Kasumi-1 (cell line): ENCODE measurements around the gene TMPRSS9.

Source experiments
- DNase-seq, 2 experiments: peaks; one replicate each; lab custom pipeline; 2025; lab: John Stamatoyannopoulos, UW

Gene TMPRSS9

GRCh38 chr19:2359992-2360685, at the start of gene TMPRSS9:
Gene TMPRSS9, plus strand, starts transcription at chr19:2360265. Its CDS starts 29,521 bp downstream, at chr19:2389786.
- DNase-seq, result no peak

DNA sequence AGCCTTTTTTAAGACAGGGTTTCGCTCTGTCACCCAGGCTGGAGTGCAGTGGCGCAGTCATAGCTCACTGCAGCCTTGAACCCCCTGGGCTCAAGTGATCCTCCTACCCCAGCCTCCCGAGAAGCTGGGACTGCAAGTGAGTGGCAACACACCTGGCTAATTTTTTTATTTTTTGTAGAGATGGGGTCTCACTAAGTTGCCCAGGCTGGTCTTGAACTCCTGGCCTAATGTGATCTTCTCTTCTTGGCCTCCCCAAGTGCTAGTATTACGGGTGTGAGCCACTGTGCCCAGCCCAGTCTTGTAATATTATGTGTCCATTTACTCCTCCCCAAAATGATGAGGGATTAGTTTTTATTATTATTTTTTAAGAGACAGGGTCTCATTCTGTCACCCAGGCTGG, 49.0 kb upstream of the TMPRSS9 start:
- DNase-seq, result no peak

DNA sequence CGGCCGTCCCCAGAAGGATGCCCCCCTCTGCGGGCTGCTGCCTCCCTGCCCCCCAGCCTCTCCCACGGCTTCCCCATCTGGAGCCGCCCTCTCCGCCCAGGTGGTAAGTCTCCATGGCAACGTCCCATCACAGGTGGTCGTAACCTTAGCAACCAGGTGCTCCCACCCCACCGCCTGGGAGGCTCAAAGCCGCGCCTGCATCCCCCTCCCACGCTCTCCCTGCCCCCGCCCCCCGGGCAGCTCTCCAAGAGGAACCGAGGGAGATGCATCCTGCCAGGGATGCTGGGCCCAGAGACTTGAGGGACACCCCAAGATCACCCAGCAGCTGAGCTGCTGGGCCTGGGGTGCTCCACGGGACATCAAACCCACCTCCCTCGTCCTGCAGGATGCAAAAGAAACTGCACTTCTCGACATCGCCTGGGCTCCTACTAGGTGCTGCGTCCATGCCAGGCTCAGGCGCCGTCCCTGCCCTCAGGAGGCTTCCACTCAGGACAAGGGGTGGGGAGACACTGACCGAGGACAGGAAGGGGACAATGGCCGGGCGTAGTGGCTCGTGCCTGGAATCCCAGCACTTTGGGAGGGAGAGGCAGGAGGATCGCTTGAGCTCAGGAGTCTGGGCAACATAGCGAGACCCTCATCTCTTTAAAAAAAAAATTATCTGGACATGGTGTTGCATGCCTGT, 47.1 kb upstream of the TMPRSS9 start:
- no peak for DNase-seq

DNA sequence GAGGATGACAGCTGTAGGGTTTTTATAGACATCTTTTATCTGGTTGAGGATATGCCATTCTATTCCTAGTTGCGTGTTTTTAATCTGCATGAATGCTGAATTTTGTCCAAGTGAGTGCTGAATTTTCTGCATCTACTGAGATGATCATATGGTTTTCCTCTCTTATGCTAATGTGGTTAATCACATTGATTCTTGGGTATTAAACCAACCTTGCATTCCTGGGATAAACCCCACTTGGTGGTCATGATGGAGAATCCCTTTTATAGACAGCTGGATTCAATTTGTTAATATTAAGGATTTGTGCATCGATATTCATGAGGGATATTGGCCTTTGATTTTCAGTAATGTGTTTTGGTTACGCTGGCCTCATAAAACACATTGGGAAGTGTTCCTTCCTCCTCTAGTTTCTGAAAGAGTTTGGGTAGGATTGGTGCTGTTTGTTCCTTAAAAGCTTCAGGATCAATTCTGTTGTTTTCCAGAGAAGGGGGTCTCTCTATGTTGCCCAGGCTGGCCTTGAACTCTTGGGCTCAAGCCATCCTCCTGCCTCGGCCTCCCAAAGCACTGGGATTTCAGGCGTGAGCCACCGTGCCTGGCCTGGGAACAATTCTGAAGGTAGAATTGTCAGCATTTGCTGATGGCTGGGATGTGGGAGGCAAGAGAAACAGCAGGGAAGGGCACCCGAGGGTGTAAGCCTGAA, 44.8 kb upstream of the TMPRSS9 start:
- DNase-seq, result no peak

DNA sequence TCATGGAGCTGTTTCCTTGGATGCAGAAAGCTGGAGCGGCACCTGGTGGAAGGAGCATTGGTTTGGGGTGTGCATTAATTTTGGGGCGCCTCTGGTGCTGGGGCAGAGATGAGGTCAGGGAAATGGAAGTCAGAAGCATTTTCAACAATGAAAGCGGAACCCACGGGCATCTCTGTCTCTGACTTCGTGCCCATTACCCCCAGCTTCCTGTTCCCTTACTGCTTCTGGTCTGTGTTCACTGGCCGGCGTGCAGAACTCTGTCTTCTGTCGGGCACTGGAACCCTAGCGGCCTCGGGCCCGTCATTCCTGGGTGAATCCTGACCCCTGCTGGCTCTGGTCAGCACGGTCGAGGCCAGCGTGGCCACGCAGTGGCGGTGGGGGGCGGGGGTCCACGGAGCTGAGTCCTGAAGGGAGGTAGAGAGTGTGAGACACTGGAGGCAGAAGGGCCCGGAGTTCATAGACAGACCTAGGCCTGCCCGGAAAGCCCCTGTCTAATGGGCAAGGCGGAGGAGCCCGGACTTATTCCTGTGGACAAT, 44.2 kb upstream of the TMPRSS9 start:
- peak; percentile 67 to 76 for DNase-seq

DNA sequence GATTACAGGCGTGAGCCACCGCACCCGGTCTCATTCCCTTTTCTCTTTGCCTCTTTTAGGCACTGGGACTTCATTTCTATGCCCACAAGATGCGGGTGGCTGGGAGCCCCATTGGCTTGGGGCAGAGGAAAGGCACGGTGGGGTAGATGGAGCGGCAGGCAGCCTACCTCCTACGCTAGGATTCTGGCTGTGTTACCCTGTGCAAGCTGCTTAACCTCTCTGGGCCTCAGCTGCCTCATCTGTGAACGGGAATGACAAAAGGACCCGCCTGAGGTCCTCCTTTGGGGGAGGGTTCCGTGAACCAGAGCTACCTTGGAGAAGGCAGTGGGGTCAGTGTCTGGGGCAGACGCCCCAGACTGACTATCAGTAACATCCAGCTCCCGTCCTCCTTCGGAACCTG, 42.8 kb upstream of the TMPRSS9 start:
- DNase-seq, result no peak

GRCh38 chr19:2317756-2318155, 42.3 kb upstream of the TMPRSS9 start:
- no peak for DNase-seq

DNA sequence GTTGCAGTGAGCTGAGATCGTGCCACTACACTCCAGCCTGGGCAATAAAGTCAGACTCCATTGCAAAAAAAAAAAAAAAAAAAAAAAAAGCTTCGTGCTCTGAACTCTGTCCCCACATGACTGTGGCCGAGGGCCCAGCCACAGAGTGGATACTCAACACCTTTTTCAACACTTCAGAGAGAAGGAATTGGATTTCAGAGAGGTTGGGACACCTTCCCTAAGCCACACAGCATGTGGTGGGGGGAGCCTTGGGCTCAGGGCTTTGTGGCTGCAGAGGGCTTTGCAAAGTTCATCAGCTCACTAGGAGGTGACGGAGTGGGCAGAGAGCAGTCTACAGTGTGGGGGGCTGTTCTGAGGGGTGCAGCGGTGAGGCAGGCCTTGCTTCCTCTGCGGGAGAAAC, 41.1 kb upstream of the TMPRSS9 start:
- no peak for DNase-seq

- no peak for DNase-seq
These were observed 40.5 kb upstream of the TMPRSS9 start for GRCh38 chr19:2319551-2319950.

DNA sequence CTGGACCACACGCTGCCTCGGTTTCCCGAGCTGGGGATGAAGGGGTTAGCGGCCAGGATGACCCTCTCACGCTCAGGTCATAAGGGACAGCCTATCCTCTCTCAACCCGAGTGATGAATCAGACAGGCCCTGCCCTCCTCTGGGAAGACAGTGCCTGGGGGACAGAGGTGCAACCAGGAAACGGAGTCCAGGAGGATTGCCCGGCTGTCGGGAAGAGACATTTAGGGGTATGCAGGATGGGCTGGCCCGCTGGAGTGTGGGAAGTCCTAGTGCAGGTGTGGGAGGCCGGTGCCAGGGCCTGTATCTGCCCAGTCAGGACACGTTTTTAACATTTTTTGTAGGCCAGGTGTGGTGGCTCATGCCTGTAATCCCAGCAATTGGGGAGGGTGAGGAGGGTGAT, 40.0 kb upstream of the TMPRSS9 start:
- DNase-seq, result no peak

DNA sequence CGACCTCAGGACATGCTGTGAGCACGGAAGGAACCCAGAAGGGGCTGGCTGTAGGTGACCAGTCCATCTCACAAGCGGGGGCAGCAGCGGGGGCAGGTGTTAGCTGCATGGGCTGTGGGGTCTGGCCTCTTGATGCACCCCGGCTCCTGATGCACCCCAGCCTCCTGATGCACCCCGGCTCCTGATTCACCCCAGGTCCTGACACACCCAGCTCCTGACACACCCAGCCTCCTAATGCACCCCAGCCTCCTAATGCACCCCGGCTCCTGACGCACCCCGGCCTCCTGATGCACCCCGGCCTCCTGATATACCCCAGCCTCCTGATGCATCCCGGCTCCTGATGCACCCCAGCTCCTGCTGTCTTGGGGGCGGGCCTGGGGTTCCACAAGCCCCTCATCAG, 39.1 kb upstream of the TMPRSS9 start:
- no peak for DNase-seq

GRCh38 chr19:2321565-2322283, 38.3 kb upstream of the TMPRSS9 start:
- no peak for DNase-seq

- DNase-seq, result no peak
These were observed 36.4 kb upstream of the TMPRSS9 start for GRCh38 chr19:2323707-2324106.

DNA sequence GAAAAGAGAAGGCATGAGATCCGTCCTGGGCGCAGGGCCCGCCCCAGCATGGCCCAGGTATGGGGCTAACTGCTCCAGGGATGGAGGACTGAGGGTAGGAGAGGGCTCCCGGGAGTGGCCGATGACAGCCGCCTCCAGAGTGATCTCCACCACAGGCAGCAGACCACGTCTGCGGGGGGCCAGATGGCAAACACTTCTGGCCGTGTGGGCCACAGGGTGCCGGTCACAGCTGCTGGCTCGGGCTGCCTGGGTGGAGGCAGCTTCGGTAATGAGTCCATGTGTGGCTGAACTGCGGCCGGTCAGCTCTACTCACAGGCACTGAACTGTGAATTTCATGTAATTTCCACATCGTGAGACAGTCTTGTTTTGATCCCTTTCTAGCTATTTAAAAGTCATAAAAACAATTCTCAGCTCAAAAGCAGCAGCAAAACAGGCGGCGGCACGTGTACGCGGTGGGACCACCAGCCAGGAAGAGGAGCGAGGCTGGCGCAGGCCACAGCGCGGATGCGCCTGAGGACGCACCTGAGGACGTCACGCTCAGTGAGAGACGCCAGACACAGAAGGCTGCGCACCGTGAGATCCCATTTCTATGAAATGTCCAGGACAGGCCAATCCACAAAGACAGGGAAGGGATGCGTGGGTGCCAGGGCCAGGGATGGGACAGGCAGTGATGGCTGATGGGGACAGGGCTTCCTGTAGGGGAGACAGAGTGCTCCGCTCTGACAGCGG, 35.7 kb upstream of the TMPRSS9 start:
- DNase-seq, result no peak

DNA sequence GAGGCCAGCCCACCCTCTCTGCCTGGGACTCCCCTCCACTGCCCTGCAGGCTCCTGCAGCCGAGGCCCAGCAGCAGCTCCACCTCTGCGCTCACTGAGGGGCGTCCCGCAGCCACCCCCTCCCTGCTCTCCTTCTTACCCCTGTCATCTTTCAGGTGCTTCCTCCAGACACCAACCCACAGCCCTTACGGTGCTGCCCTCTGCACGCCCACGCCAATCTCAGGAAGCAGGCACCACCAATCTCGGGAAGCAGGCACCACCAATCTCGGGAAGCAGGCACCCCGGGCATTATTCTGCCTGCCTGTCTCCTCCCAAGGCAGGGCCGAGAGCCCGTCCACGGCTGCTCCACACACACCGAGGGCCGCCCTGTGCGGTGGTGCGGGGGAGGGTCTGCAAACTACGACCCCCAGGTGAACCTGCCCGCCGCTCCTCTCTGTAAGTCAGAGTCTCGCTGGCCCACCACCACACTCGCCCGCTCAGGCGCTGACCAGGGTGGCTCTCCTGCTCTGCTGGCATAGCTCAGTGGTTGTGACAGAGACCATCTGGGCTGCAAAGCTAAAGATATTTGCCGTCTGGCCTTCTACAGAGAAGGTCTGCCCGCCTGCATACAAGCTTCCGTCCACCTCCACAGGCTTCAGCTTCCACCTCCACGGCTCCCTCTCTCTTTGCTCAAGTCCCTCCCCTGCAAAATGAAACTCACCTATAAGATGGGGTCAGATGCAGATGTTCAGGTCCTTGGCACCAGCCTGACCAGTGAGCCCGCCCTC, 34.6 kb upstream of the TMPRSS9 start:
- DNase-seq, result no peak

DNA sequence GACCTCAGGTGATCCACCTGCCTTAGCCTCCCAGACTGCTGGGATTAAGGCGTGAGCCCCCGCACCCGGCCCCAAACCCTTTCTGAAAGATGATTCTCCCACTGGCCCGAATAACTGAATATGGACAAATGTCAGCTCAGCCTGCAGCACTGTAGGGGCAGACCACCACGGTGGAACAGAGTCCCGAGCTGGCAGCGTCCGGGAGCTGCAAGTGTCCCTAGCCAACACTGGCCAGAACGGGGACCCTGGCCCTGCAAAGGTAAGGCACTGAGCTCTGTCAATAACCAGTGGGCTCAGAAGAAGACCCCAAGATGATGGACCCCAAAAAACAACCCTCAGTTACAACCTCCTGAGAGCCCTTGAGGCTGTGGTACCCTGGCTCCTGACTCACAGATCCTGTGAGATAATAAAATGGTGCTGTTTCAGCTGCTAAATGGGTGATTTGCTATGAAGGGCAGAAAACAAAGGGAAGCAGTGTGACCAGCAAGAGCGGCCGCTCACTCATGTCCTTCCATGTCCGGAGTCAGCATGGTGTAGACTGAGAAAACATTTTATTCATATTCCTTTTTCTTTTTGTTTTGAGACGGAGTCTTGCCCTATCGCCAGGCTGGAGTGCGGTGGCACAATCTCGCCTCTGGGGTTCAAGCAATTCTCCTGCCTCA, 33.2 kb upstream of the TMPRSS9 start:
- DNase-seq, result no peak

DNA sequence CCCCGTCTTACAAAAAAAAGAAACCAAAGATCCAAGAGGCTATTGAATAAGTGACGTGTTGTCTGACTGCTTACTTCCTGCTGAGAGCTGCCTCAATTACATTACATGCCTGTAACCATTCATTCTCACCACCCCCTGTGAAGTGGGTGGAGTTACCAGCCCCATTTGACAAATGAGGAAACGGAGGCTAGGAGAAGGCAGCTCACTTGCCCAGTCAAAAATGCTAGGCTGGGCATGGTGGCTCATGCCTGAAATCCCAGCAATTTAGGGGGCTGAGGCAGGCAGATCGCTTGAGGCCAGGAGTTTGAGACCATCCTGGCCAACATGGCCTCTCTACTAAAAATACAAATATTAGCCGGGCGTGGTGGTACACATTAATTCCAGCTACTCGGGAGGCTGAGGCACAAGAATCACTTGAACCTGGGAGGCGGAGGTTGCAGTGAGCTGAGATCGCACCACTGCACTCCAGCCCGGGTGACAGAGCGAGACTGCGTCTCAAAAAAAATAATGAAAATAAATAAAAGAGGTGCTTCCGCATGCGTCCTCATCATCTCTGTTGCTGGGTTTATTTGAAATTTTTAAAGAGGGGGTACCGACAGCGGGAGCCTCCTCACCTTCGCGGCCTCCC, 32.2 kb upstream of the TMPRSS9 start:
- peak; percentile 48 to 66 for DNase-seq

GRCh38 chr19:2328401-2329148, 31.5 kb upstream of the TMPRSS9 start, which contains the start of the genes LSM7 and SPPL2B:
Gene LSM7, minus strand, starts transcription at chr19:2328586. Its CDS starts 20 bp downstream, at chr19:2328566.
Gene SPPL2B, plus strand, starts transcription at chr19:2328684. Its CDS starts 26 bp downstream, at chr19:2328710.
- peak; percentile 69 to 80 for DNase-seq

- DNase-seq, result no peak
These were observed 31.0 kb upstream of the TMPRSS9 start for GRCh38 chr19:2329149-2329478.
